AG04450 (cell line): ENCODE data around the gene TEX12. TPM values are rescaled to one million over a fixed set of nuclear protein-coding genes. Genes with fewer than 3 reads are reported as not detected.

Experiments
- CTCF ChIA-PET: fragments of 300-600, 350-600 bp; formaldehyde crosslinking; extraction: SDS; loops from one replicate; lab custom pipeline; 2022; ENCODE audit warnings: antibody characterized with exemption, inconsistent platforms; lab: Charles Lee
- POLR2A ChIA-PET: fragments of 350-600 bp; formaldehyde crosslinking; extraction: SDS; loops from one replicate; lab custom pipeline; 2021; ENCODE audit warnings: antibody characterized with exemption, inconsistent platforms; lab: Yijun Ruan, JAX
- DNase-seq: peaks from one replicate; pipeline ENCODE4 v3.0.0-alpha.2; 2011; ENCODE audit warnings: low read depth, low spot score
- H3K27ac ChIP-seq: one replicate; pipeline ENCODE4 v1.5.1; 2012; ENCODE audit warnings: low read depth, low read length, control low read depth
- H3K27me3 ChIP-seq: one replicate; pipeline ENCODE4 v1.6.0; 2012; ENCODE audit warnings: low read length; ENCODE audit not compliant: control insufficient read depth, insufficient read depth
- H3K4me3 ChIP-seq: 2 replicates; pipeline ENCODE4 v1.5.1; 2011; ENCODE audit warnings: mild to moderate bottlenecking, low read depth, low read length, control low read depth
- H3K9me3 ChIP-seq: 2 replicates; pipeline ENCODE4 v1.5.1; 2012; ENCODE audit warnings: low read length; ENCODE audit not compliant: control insufficient read depth, insufficient read depth
- polyA minus RNA-seq: library from RNA; depleted of rRNA, polyadenylated mRNA; stranded (reverse); fragments of >200 nt; gene quantifications from 2 replicates; pipeline ENCODE4 v1.2.3, GENCODE V29; 2011; rRNA and poly(A)+ RNA removed
- polyA plus RNA-seq: library from polyadenylated mRNA; depleted of rRNA; stranded (reverse); fragments of >200 nt; gene quantifications from 2 replicates; pipeline ENCODE4 v1.2.3, GENCODE V29; 2011; rRNA removed
- TF ChIP-seq, protein P1 (sequence below): IDR thresholded peaks from 2 replicates; pipeline ENCODE4 v1.5.1; 2011; ENCODE audit warnings: low read depth, low read length, control low read depth, inconsistent platforms

Gene TEX12, protein sequence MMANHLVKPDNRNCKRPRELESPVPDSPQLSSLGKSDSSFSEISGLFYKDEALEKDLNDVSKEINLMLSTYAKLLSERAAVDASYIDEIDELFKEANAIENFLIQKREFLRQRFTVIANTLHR
- 0.19 TPM in 1 of 2 replicates, not detected in the other for polyA plus RNA-seq
- polyA minus RNA-seq, result not detected in 2 replicates

- TF ChIP-seq, protein P1, sequence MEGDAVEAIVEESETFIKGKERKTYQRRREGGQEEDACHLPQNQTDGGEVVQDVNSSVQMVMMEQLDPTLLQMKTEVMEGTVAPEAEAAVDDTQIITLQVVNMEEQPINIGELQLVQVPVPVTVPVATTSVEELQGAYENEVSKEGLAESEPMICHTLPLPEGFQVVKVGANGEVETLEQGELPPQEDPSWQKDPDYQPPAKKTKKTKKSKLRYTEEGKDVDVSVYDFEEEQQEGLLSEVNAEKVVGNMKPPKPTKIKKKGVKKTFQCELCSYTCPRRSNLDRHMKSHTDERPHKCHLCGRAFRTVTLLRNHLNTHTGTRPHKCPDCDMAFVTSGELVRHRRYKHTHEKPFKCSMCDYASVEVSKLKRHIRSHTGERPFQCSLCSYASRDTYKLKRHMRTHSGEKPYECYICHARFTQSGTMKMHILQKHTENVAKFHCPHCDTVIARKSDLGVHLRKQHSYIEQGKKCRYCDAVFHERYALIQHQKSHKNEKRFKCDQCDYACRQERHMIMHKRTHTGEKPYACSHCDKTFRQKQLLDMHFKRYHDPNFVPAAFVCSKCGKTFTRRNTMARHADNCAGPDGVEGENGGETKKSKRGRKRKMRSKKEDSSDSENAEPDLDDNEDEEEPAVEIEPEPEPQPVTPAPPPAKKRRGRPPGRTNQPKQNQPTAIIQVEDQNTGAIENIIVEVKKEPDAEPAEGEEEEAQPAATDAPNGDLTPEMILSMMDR, result no peak
- POLR2A ChIA-PET, result interaction anchor here (0.6 to 1.1 kb wide), 2 partner anchors 10 to 56 kb away, joined by 3 to 7 read pairs; no protein-coding TSS in a partner anchor
- CTCF ChIA-PET, result interaction anchor here (1.0 to 1.1 kb wide), 2 partner anchors 53 to 113 kb away, joined by 3 read pairs; no protein-coding TSS in a partner anchor
These were observed at the start of gene TEX12 for GRCh38 chr11:112167145-112167544. Gene TEX12, plus strand, starts transcription at chr11:112167372. Its CDS starts 1,897 bp downstream, at chr11:112169269.

GRCh38 chr11:112118176-112118575 lies 49.0 kb upstream of the TEX12 start:
- DNase-seq, result no peak
- TF ChIP-seq, protein P1, result no peak
- CTCF ChIA-PET, result interaction anchor here (0.6 kb wide), 1 partner anchor 162 kb away, joined by 4 read pairs; no protein-coding TSS in a partner anchor
- Histone ChIP-seq H3K4me3 (no peak overlapping the region), H3K27me3 (no peaks in the 10 kb centered on the region), H3K9me3 (no peaks in the 10 kb centered on the region), H3K27ac (no peak overlapping the region)
- POLR2A ChIA-PET, result no interaction called here

More at GRCh38 chr11:112167145-112167544, at the start of gene TEX12:
- no peak within 1 kb of the TSS for H3K27ac ChIP-seq
- no peaks in the 10 kb centered on the region for H3K27me3 ChIP-seq
- H3K4me3 ChIP-seq, result no peak within 1 kb of the TSS
- no peak for DNase-seq
- H3K9me3 ChIP-seq, result peaks cover 3% of the 10 kb centered on the region; the same call in 1 of the 2 replicates

GRCh38 chr11:112121981-112122615 lies 45.1 kb upstream of the TEX12 start:
- Histone ChIP-seq H3K27me3 (no peaks in the 10 kb centered on the region), H3K9me3 (no peaks in the 10 kb centered on the region), H3K27ac (no peak overlapping the region), H3K4me3 (no peak overlapping the region)
- ChIA-PET POLR2A (interaction anchor here (1.3 kb wide), 1 partner anchor 36 kb away, joined by 3 read pairs; the partner anchor contains the start of genes SDHD and TIMM8B), CTCF (interaction anchor here (0.6 to 4.9 kb wide), 2 partner anchors 9 to 98 kb away, joined by 3 to 61 read pairs; no protein-coding TSS in a partner anchor)
- TF ChIP-seq, protein P1, result no peak
- DNase-seq, result no peak

- TF ChIP-seq, protein P1, result no peak
- Histone ChIP-seq H3K27ac (no peak overlapping the region), H3K27me3 (no peaks in the 10 kb centered on the region), H3K4me3 (no peak overlapping the region), H3K9me3 (no peaks in the 10 kb centered on the region)
- POLR2A ChIA-PET, result no interaction called here
- no peak for DNase-seq
- CTCF ChIA-PET, result interaction anchor here (0.6 to 4.9 kb wide), 2 partner anchors 10 to 97 kb away, joined by 3 to 61 read pairs; no protein-coding TSS in a partner anchor
These were observed 44.0 kb upstream of the TEX12 start for GRCh38 chr11:112123129-112123528.

GRCh38 chr11:112127056-112127455 lies 40.1 kb upstream of the TEX12 start:
- no peak for DNase-seq
- Histone ChIP-seq H3K27me3 (no peaks in the 10 kb centered on the region), H3K27ac (no peak overlapping the region), H3K4me3 (no peak overlapping the region), H3K9me3 (no peaks in the 10 kb centered on the region)
- CTCF ChIA-PET, result interaction anchor here (0.6 to 7.4 kb wide), 3 partner anchors 13 to 51 kb away, joined by 3 to 60 read pairs (median 4); partner anchors contain the start of gene BCO2
- POLR2A ChIA-PET, result no interaction called here
- TF ChIP-seq, protein P1, result no peak
